HEK293 (cell line): ENCODE data around the gene MTTP.

Experiments
- CTCF ChIA-PET: fragments of 350-600 bp; formaldehyde crosslinking; extraction: SDS; loops from one replicate; lab custom pipeline; 2021; ENCODE audit warnings: antibody characterized with exemption; lab: Yijun Ruan, JAX
- POLR2A ChIA-PET: fragments of 300-600 bp; formaldehyde crosslinking; extraction: SDS; loops from one replicate; lab custom pipeline; 2020; ENCODE audit warnings: antibody characterized with exemption, inconsistent platforms; lab: Yijun Ruan, JAX
- H3K27ac ChIP-seq: fragments of 200-500 bp; sonication (Bioruptor generic); 2 replicates; pipeline ENCODE4 v1.5.1; 2014; ENCODE audit warnings: low read depth, low read length, control low read depth, inconsistent platforms; ENCODE audit errors: extremely low read depth
- H3K36me3 ChIP-seq, 2 experiments: fragments of 200-500 bp in 1 of 2; sonication (Bioruptor generic) in 1 of 2; 1 replicate in 1 of 2; 2 replicates in 1 of 2; pipeline ENCODE4 v1.5.1; 2014 to 2017; ENCODE audit warnings: inconsistent platforms in 2 of 2, low read length in 2 of 2; ENCODE audit not compliant: control insufficient read depth in 2 of 2, insufficient read depth in 1 of 2
- H3K4me1 ChIP-seq: fragments of 200-500 bp; sonication (Bioruptor generic); 2 replicates; pipeline ENCODE4 v1.5.1; 2014; ENCODE audit warnings: mild to moderate bottlenecking, low read length, inconsistent platforms; ENCODE audit not compliant: control insufficient read depth, insufficient read depth
- H3K4me3 ChIP-seq: 2 replicates; pipeline ENCODE4 v1.5.1; 2011; ENCODE audit warnings: low read depth, mild to moderate bottlenecking, control low read depth, low read length, moderate library complexity
- H3K9me3 ChIP-seq: fragments of 200-500 bp; sonication (Bioruptor generic); 2 replicates; pipeline ENCODE4 v1.5.1; 2014; ENCODE audit warnings: low read depth, low read length, inconsistent platforms; ENCODE audit not compliant: control insufficient read depth, insufficient read depth
- HIC1 ChIP-seq: fragments of 450-650 bp; formaldehyde crosslinking; IDR thresholded peaks from 2 replicates; pipeline ENCODE4 v1.5.1; 2016; ENCODE audit warnings: missing biosample characterization, missing genetic modification characterization
- HOXD13 ChIP-seq: sonication (generic); formaldehyde crosslinking; IDR thresholded peaks from 2 replicates; pipeline ENCODE4 v1.8.0; 2022; ENCODE audit warnings: missing genetic modification reagents, borderline replicate concordance
- ZBTB1 ChIP-seq: fragments of 450-650 bp; formaldehyde crosslinking; IDR thresholded peaks from 2 replicates; pipeline ENCODE4 v1.5.1; 2016; ENCODE audit warnings: missing biosample characterization, missing genetic modification characterization
- ZBTB20 ChIP-seq: fragments of 450-650 bp; formaldehyde crosslinking; IDR thresholded peaks from 2 replicates; pipeline ENCODE4 v1.5.1; 2016; ENCODE audit warnings: missing biosample characterization, missing genetic modification characterization
- ZNF10 ChIP-seq: fragments of 450-650 bp; formaldehyde crosslinking; IDR thresholded peaks from 2 replicates; pipeline ENCODE4 v1.5.1; 2017; ENCODE audit warnings: missing biosample characterization, missing genetic modification characterization
- ZNF155 ChIP-seq: fragments of 450-650 bp; formaldehyde crosslinking; IDR thresholded peaks from 2 replicates; pipeline ENCODE4 v1.5.1; 2016; ENCODE audit warnings: missing biosample characterization, missing genetic modification characterization
- ZNF26 ChIP-seq: fragments of 450-650 bp; formaldehyde crosslinking; IDR thresholded peaks from 2 replicates; pipeline ENCODE4 v1.5.1; 2016; ENCODE audit warnings: missing biosample characterization, missing genetic modification characterization
- ZNF280D ChIP-seq: fragments of 450-650 bp; formaldehyde crosslinking; IDR thresholded peaks from 2 replicates; pipeline ENCODE4 v1.5.1; 2016; ENCODE audit warnings: missing biosample characterization, missing genetic modification characterization
- ZNF292 ChIP-seq: fragments of 450-650 bp; formaldehyde crosslinking; IDR thresholded peaks from 2 replicates; pipeline ENCODE4 v1.5.1; 2016; ENCODE audit warnings: low read depth, missing biosample characterization, missing genetic modification characterization, borderline replicate concordance
- ZNF501 ChIP-seq: fragments of 450-650 bp; formaldehyde crosslinking; IDR thresholded peaks from 2 replicates; pipeline ENCODE4 v1.5.1; 2016; ENCODE audit warnings: missing biosample characterization, missing genetic modification characterization
- ZNF561 ChIP-seq: fragments of 450-650 bp; IDR thresholded peaks from 2 replicates; pipeline ENCODE4 v1.5.1; 2018; ENCODE audit warnings: missing biosample characterization, missing genetic modification characterization, borderline replicate concordance
- ZNF596 ChIP-seq: fragments of 450-650 bp; IDR thresholded peaks from 2 replicates; pipeline ENCODE4 v1.5.0; 2018; ENCODE audit warnings: missing biosample characterization, mild to moderate bottlenecking, missing genetic modification characterization, moderate library complexity
- ZNF639 ChIP-seq: fragments of 450-650 bp; formaldehyde crosslinking; IDR thresholded peaks from 2 replicates; pipeline ENCODE4 v1.5.1; 2016; ENCODE audit warnings: missing biosample characterization, missing genetic modification characterization
- ZNF645 ChIP-seq: fragments of 450-650 bp; formaldehyde crosslinking; IDR thresholded peaks from 2 replicates; pipeline ENCODE4; 2016; ENCODE audit warnings: missing biosample characterization, missing genetic modification characterization
- ZNF677 ChIP-seq: fragments of 450-650 bp; IDR thresholded peaks from 2 replicates; pipeline ENCODE4 v1.5.0; 2018; ENCODE audit warnings: missing biosample characterization, mild to moderate bottlenecking, missing genetic modification characterization, moderate library complexity
- ZNF692 ChIP-seq: fragments of 450-650 bp; formaldehyde crosslinking; IDR thresholded peaks from 2 replicates; pipeline ENCODE4 v1.5.1; 2016; ENCODE audit warnings: missing biosample characterization, missing genetic modification characterization
- ZNF701 ChIP-seq: fragments of 450-650 bp; formaldehyde crosslinking; IDR thresholded peaks from 2 replicates; pipeline ENCODE4 v1.5.1; 2016; ENCODE audit warnings: missing biosample characterization, missing genetic modification characterization
- ZNF747 ChIP-seq: fragments of 450-650 bp; formaldehyde crosslinking; IDR thresholded peaks from 2 replicates; pipeline ENCODE4 v1.5.1; 2016; ENCODE audit warnings: missing biosample characterization, missing genetic modification characterization

Gene MTTP

GRCh38 chr4:99628040-99628439 lies 53.4 kb downstream of the MTTP start:
- Histone ChIP-seq H3K9me3 (no peaks in the 10 kb centered on the region), H3K27ac (no peak overlapping the region), H3K4me3 (no peak overlapping the region), H3K4me1 (no peaks in the 10 kb centered on the region), H3K36me3 (no peaks in the 10 kb centered on the region)
- CTCF ChIA-PET = no interaction called here
- POLR2A ChIA-PET = no interaction called here
- no peak for TF ChIP-seq ZNF596 (tag by site-specific recombination)

- Histone ChIP-seq H3K4me3 (no peak overlapping the region), H3K9me3 (no peaks in the 10 kb centered on the region), H3K4me1 (no peaks in the 10 kb centered on the region), H3K36me3 (no peaks in the 10 kb centered on the region)
- ChIA-PET CTCF (interaction anchor here (0.6 to 1.1 kb wide), 4 partner anchors 15 to 619 kb away, joined by 3 to 6 read pairs (median 4); no protein-coding TSS in a partner anchor), POLR2A (no interaction called here)
- TF ChIP-seq ZNF155 (tag by site-specific recombination) (no peak), ZBTB20 (tag by site-specific recombination) (no peak), ZNF747 (no peak), HIC1 (tag by site-specific recombination) (no peak), ZBTB1 (tag by site-specific recombination) (no peak), ZNF501 (tag by site-specific recombination) (no peak), ZNF677 (tag by site-specific recombination) (no peak), ZNF26 (tag by site-specific recombination) (no peak), ZNF292 (tag by site-specific recombination) (no peak), ZNF10 (tag by site-specific recombination) (no peak)
- TF ChIP-seq, all 188 proteins: peak for 0
- H3K27ac ChIP-seq = no peak overlapping the region
Measured at GRCh38 chr4:99629962-99630554, 55.4 kb downstream of the MTTP start.

GRCh38 chr4:99630857-99631360 lies 56.3 kb downstream of the MTTP start:
- no peak overlapping the region for H3K4me3 ChIP-seq
- no peaks in the 10 kb centered on the region for H3K9me3 ChIP-seq
- H3K4me1 ChIP-seq = no peaks in the 10 kb centered on the region
- no peaks in the 10 kb centered on the region for H3K36me3 ChIP-seq
- TF ChIP-seq ZNF639 = no peak
- TF ChIP-seq ZNF701 = no peak
- TF ChIP-seq ZNF280D (tag by site-specific recombination) = no peak
- no peak for TF ChIP-seq HOXD13 (CRISPR knock-in tag)
- TF ChIP-seq ZNF645 = no peak
- no peak for TF ChIP-seq ZNF561 (tag by site-specific recombination)
- no peak for TF ChIP-seq ZNF692 (tag by site-specific recombination)
- CTCF ChIA-PET = interaction anchor here (1.0 kb wide), 1 partner anchor 177 kb away, joined by 4 read pairs; no protein-coding TSS in a partner anchor
- no peak overlapping the region for H3K27ac ChIP-seq
- POLR2A ChIA-PET = no interaction called here
